CD1c-positive myeloid dendritic cell (primary cell): Measurements from ENCODE around the gene OR8H1.

Experiments
- DNase-seq: peaks from one replicate; pipeline ENCODE4 v3.0.0-alpha.2; 2016; ENCODE audit errors: extremely low spot score

OR8H1 gene

GRCh38 chr11:56292154-56292553 lies at the start of gene OR8H1:
TSS of gene OR8H1 (minus strand) at chr11:56292254. CDS start at chr11:56291062, 1,192 bp downstream.
- DNase-seq: no peak

GRCh38 chr11:56340289-56340688 lies 48.2 kb upstream of the OR8H1 start:
- no peak for DNase-seq

- DNase-seq: no peak
These were observed 41.1 kb upstream of the OR8H1 start for GRCh38 chr11:56333156-56333555.

GRCh38 chr11:56331861-56332491 lies 39.9 kb upstream of the OR8H1 start:
- no peak for DNase-seq

GRCh38 chr11:56314844-56315243 lies 22.8 kb upstream of the OR8H1 start, which contains the start of gene OR8K3:
TSS of gene OR8K3 (plus strand) at chr11:56315144. CDS start at chr11:56318307, 3,163 bp downstream.
- DNase-seq: no peak

GRCh38 chr11:56307836-56308235 lies 15.8 kb upstream of the OR8H1 start:
- no peak for DNase-seq

- DNase-seq: no peak
These were observed 4.8 kb upstream of the OR8H1 start for GRCh38 chr11:56296898-56297297.

- DNase-seq: no peak
These were observed 18.2 kb downstream of the OR8H1 start, which contains the start of gene OR5T1 for GRCh38 chr11:56273854-56274253. TSS of gene OR5T1 (plus strand) at chr11:56274154. CDS start at chr11:56275639, 1,485 bp downstream.

GRCh38 chr11:56271092-56271491 lies 21.0 kb downstream of the OR8H1 start:
- DNase-seq: no peak

- no peak for DNase-seq
These were observed 40.1 kb downstream of the OR8H1 start, which contains the start of gene OR5T3 for GRCh38 chr11:56251954-56252353. TSS of gene OR5T3 (plus strand) at chr11:56252254. CDS start at chr11:56252254, 0 bp downstream.
